ENCODE results near the gene TICAM2. TPM values are rescaled to one million over a fixed set of nuclear protein-coding genes. Genes with fewer than 3 reads are reported as not detected.

TICAM2 gene
- total RNA-seq, 2 experiments from 2014 or later: 0.30 to 0.50 TPM

- Histone ChIP-seq H3K36me3 (ENCODE audit: insufficient read depth, low read length) (peaks cover 24% of the 10 kb centered on the region), H3K27me3 (ENCODE audit: control insufficient read depth in 1 of 2, insufficient read depth in 2 of 2, low read length in 2 of 2) (no peaks in the 10 kb centered on the region), H3K9me3 (ENCODE audit: control insufficient read depth in 1 of 2, insufficient read depth in 1 of 2, low read length in 2 of 2) (no peaks in the 10 kb centered on the region), H3K4me3 (ENCODE audit: low read length) (peak overlapping the region; percentile 76), H3K27ac (ENCODE audit: low read depth in 1 of 2, low read length in 2 of 2) (no peak overlapping the region), H3K4me1 (ENCODE audit: insufficient read depth, low read length) (peaks cover 16% of the 10 kb centered on the region)
- Mint-ChIP-seq H3K27ac (peak overlapping the region; percentile 98), H3K36me3 (ENCODE audit: low read depth) (peaks cover 81% of the 10 kb centered on the region), H3K4me1 (ENCODE audit: low read depth) (peaks cover 80% of the 10 kb centered on the region), H3K27me3 (no peaks in the 10 kb centered on the region), H3K4me3 (peak overlapping the region; percentile 98), H3K9me3 (no peaks in the 10 kb centered on the region)
- ChIA-PET CTCF (no interaction called here), POLR2A (no interaction called here)
- no peak for TF ChIP-seq CTCF (IDR thresholded peaks at IDR 0.05)
- DNase-seq (no peak), ATAC-seq (ENCODE audit: poor library complexity) (no peak)
- intact Hi-C loops (cut with DNase I, micrococcal nuclease): loop anchor here (5.0 to 10.0 kb wide), 3 partner anchors 85 to 367 kb away; partner anchors contain the start of genes AP3S1 (in 1 of the 2), ATG12 (in 1 of the 2) and TMED7 (in 1 of the 2)
Observed at GRCh38 chr5:115542086-115542485, 60.2 kb downstream of the TICAM2 start.

GRCh38 chr5:115541611-115542010, 60.7 kb downstream of the TICAM2 start:
- CTCF ChIA-PET: no interaction called here
- peak overlapping the region; percentile 98 for H3K4me3 Mint-ChIP-seq
- Histone ChIP-seq H3K27ac (ENCODE audit: low read depth in 1 of 2, low read length in 2 of 2) (no peak overlapping the region), H3K4me3 (ENCODE audit: low read length) (peak overlapping the region; percentile 76), H3K9me3 (ENCODE audit: control insufficient read depth in 1 of 2, insufficient read depth in 1 of 2, low read length in 2 of 2) (no peaks in the 10 kb centered on the region), H3K36me3 (ENCODE audit: insufficient read depth, low read length) (peaks cover 29% of the 10 kb centered on the region), H3K4me1 (ENCODE audit: insufficient read depth, low read length) (peaks cover 16% of the 10 kb centered on the region), H3K27me3 (ENCODE audit: control insufficient read depth in 1 of 2, insufficient read depth in 2 of 2, low read length in 2 of 2) (no peaks in the 10 kb centered on the region)
- peaks cover 85% of the 10 kb centered on the region for H3K4me1 Mint-ChIP-seq (ENCODE audit: low read depth)
- DNase-seq (no peak), ATAC-seq (ENCODE audit: poor library complexity) (no peak)
- no peak for TF ChIP-seq CTCF (IDR thresholded peaks at IDR 0.05)
- H3K36me3 Mint-ChIP-seq (ENCODE audit: low read depth): peaks cover 86% of the 10 kb centered on the region
- H3K27ac Mint-ChIP-seq: no peak overlapping the region
- POLR2A ChIA-PET: interaction anchor here (1.7 kb wide), 1 partner anchor 13 kb away, joined by 5 read pairs; no protein-coding TSS in a partner anchor
- intact Hi-C loops (cut with DNase I, micrococcal nuclease): loop anchor here (5.0 to 10.0 kb wide), 3 partner anchors 86 to 367 kb away; partner anchors contain the start of genes AP3S1 (in 1 of the 2), ATG12 (in 1 of the 2) and TMED7 (in 1 of the 2)
- no peaks in the 10 kb centered on the region for H3K27me3 Mint-ChIP-seq
- no peaks in the 10 kb centered on the region for H3K9me3 Mint-ChIP-seq

GRCh38 chr5:115535479-115536035, 66.7 kb downstream of the TICAM2 start:
- H3K4me1 ChIP-seq (ENCODE audit: insufficient read depth, low read length): peaks cover 2% of the 10 kb centered on the region
- H3K9me3 Mint-ChIP-seq: no peaks in the 10 kb centered on the region
- peaks cover 94% of the 10 kb centered on the region for H3K4me1 Mint-ChIP-seq (ENCODE audit: low read depth)
- no peak for TF ChIP-seq CTCF (IDR thresholded peaks at IDR 0.05)
- H3K36me3 Mint-ChIP-seq (ENCODE audit: low read depth): peaks cover 76% of the 10 kb centered on the region
- intact Hi-C loops (cut with DNase I, micrococcal nuclease): no loop called here
- CTCF ChIA-PET: no interaction called here
- H3K36me3 ChIP-seq (ENCODE audit: insufficient read depth, low read length): peaks cover 45% of the 10 kb centered on the region
- no peak overlapping the region for H3K4me3 ChIP-seq (ENCODE audit: low read length)
- H3K4me3 Mint-ChIP-seq: no peak overlapping the region
- H3K9me3 ChIP-seq (ENCODE audit: control insufficient read depth in 1 of 2, insufficient read depth in 1 of 2, low read length in 2 of 2): no peaks in the 10 kb centered on the region
- no peak for ATAC-seq (ENCODE audit: poor library complexity)
- no peaks in the 10 kb centered on the region for H3K27me3 ChIP-seq (ENCODE audit: control insufficient read depth in 1 of 2, insufficient read depth in 2 of 2, low read length in 2 of 2)
- DNase-seq: no peak
- H3K27ac Mint-ChIP-seq: no peak overlapping the region
- H3K27me3 Mint-ChIP-seq: no peaks in the 10 kb centered on the region
- POLR2A ChIA-PET: interaction anchor here (1.8 kb wide), 1 partner anchor 9 kb away, joined by 7 read pairs; the partner anchor contains the start of gene FEM1C
- H3K27ac ChIP-seq (ENCODE audit: low read depth in 1 of 2, low read length in 2 of 2): no peak overlapping the region

All from CD4-positive, alpha-beta T cell (primary cell).